ENCODE measurements around the gene MAPKBP1. TPM values are rescaled to one million over a fixed set of nuclear protein-coding genes. Genes with fewer than 3 reads are reported as not detected.

The MAPKBP1 gene
- total and polyA plus RNA-seq, 9 of the 15 experiments (the other 6 are each of a cell fraction or from before 2014, with no cell fraction given), result 0.15 to 9.5 (median 4.5) TPM

DNA sequence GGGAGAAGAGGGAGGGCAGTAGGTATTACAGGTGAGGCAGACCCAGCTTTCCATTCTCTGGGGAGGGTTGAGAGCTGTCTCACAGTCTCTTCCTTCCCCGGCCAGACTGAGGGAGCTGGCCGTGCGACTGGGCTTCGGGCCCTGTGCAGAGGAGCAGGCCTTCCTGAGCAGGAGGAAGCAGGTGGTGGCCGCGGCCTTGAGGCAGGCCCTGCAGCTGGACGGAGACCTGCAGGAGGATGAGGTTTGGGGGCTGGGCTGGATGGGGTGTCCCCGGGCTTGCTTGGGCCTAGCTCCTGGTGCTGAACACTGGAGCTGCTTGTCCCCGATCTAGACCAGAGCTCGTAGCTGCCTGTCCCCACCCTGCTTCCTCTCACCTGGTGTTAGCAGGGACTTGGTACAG is 69.3 kb downstream of the MAPKBP1 start:
- 69% methylated on average over 8 of the region's 10 CpGs for WGBS (ENCODE audit: insufficient coverage, low coverage, missing lambda C conversion rate)
- no peaks in the 10 kb centered on the region for H4K20me1 ChIP-seq (replicated peaks; ENCODE audit: control insufficient read depth, insufficient read depth, low read length)
- H3K27ac ChIP-seq (ENCODE audit: extremely low read depth, low read depth, low read length), result no peak overlapping the region
- no peak overlapping the region for H2AFZ ChIP-seq (ENCODE audit: low read depth, low read length)
- no peak for DNase-seq (ENCODE audit: extremely low read depth in 1 of 4, low spot score in 3 of 4)
- no peak overlapping the region for H3K9ac ChIP-seq (ENCODE audit: insufficient read depth in 1 of 2, low read depth in 2 of 2, low read length in 2 of 2)
- no peak for TF ChIP-seq ZNF551 (CRISPR knock-in tag; IDR thresholded peaks at IDR 0.05)
- no peak for TF ChIP-seq ZFP36 (IDR thresholded peaks at IDR 0.05; ENCODE audit: low read depth, low read length, partially characterized antibody)
- TF ChIP-seq RB1 (IDR thresholded peaks at IDR 0.05; ENCODE audit: low read depth), result no peak
- TF ChIP-seq CREBBP (IDR thresholded peaks at IDR 0.05; ENCODE audit: low read depth, low read length), result no peak
- no peak for TF ChIP-seq FOXK2 (conservative IDR thresholded peaks at IDR 0.05 in 1 of 2, IDR thresholded peaks at IDR 0.05 in 1 of 2; ENCODE audit: low read depth in 2 of 2)
- no peak for TF ChIP-seq ZNF408 (CRISPR knock-in tag; IDR thresholded peaks at IDR 0.05; ENCODE audit: low read depth)
- TF ChIP-seq NEUROD1 (IDR thresholded peaks at IDR 0.05; ENCODE audit: borderline replicate concordance, low read depth, low read length, partially characterized antibody), result no peak
- no peak for TF ChIP-seq MYNN (IDR thresholded peaks at IDR 0.05)
- TF ChIP-seq MYNN (CRISPR knock-in tag; IDR thresholded peaks at IDR 0.05), result no peak
- no peak for TF ChIP-seq POLR2AphosphoS2 (IDR thresholded peaks at IDR 0.05; ENCODE audit: low read length)
- no peak for TF ChIP-seq IRF2 (CRISPR knock-in tag; IDR thresholded peaks at IDR 0.05)
- TF ChIP-seq CBFA2T3 (IDR thresholded peaks at IDR 0.05), result no peak
- TF ChIP-seq U2AF1 (optimal IDR thresholded peaks at IDR 0.05; ENCODE audit: low read depth, low read length), result no peak
- TF ChIP-seq ZNF57 (CRISPR knock-in tag; IDR thresholded peaks at IDR 0.05), result no peak
- no peak for TF ChIP-seq ZNF395 (CRISPR knock-in tag; IDR thresholded peaks at IDR 0.05)
- TF ChIP-seq HDAC3 (IDR thresholded peaks at IDR 0.05; ENCODE audit: borderline replicate concordance, partially characterized antibody), result no peak
- TF ChIP-seq MIER1 (IDR thresholded peaks at IDR 0.05; ENCODE audit: low read depth), result no peak
- no peak for TF ChIP-seq MTA3 (IDR thresholded peaks at IDR 0.05; ENCODE audit: borderline replicate concordance)
- TF ChIP-seq SPI1 (IDR thresholded peaks at IDR 0.05; ENCODE audit: borderline replicate concordance, low read depth, low read length), result no peak
- TF ChIP-seq HOMEZ (CRISPR knock-in tag; IDR thresholded peaks at IDR 0.05), result no peak
- no peak for ATAC-seq
- intact Hi-C loops (cut with micrococcal nuclease), result no loop called here
- peaks cover 5% of the 10 kb centered on the region; the same call in 1 of the 3 replicates for H3K36me3 ChIP-seq (ENCODE audit: control insufficient read depth, insufficient read depth, low read length)
- H3K4me2 ChIP-seq (ENCODE audit: insufficient read depth, low read length), result no peak overlapping the region
- H3K4me3 ChIP-seq, result no peak overlapping the region
- no peak for FAIRE-seq
- BruUV-seq (replicated peaks), result no TSS peak
- no peaks in the 10 kb centered on the region for H3K27me3 ChIP-seq (ENCODE audit: control insufficient read depth in 2 of 2, insufficient read depth in 2 of 2, low read length in 2 of 2)
- POLR2A ChIA-PET, result interaction anchor here (0.6 to 2.3 kb wide), 3 partner anchors 9 to 21 kb away, joined by 3 to 10 read pairs (median 10); no protein-coding TSS in a partner anchor
- in situ Hi-C loops (cut with MboI), result no loop called here
- H3K9me1 ChIP-seq (ENCODE audit: control insufficient read depth, insufficient read depth, low read length), result no peaks in the 10 kb centered on the region
- no peaks in the 10 kb centered on the region for H3K9me3 ChIP-seq (replicated peaks; ENCODE audit: control insufficient read depth, insufficient read depth, low read depth, low read length)
- H3K4me1 ChIP-seq (replicated peaks in 1 of 2; ENCODE audit: control insufficient read depth in 2 of 2, insufficient read depth in 2 of 2, low read length in 2 of 2), result peaks cover 0 to 21% of the 10 kb centered on the region in 2 experiments; a peak in 2 of 5 replicates
- H3K79me2 ChIP-seq (ENCODE audit: control insufficient read depth, insufficient read depth, low read length), result no peaks in the 10 kb centered on the region
- CTCF ChIA-PET (ENCODE audit: low intra/inter-chr PET ratio), result no interaction called here

All from K562 (cell line).